T-helper 2 cell treated with Interferon-gamma antibody and Interleukin-4, amounts not matched to agents 5 μg/mL and 100 μg/mL, for 36 hours (primary cell): ENCODE measurements around the gene MDGA2.

Source experiments
- DNase-seq: peaks from one replicate; pipeline ENCODE4 v3.0.0; 2021; ENCODE audit warnings: low spot score
- H3K27ac Mint-ChIP-seq: one replicate; pipeline ENCODE4 v1.8.0; 2021; ENCODE audit warnings: mild to moderate bottlenecking, mixed read lengths
- H3K27me3 Mint-ChIP-seq: one replicate; pipeline ENCODE4 v1.8.0; 2021; ENCODE audit warnings: low read depth, mixed read lengths
- H3K36me3 Mint-ChIP-seq: one replicate; pipeline ENCODE4 v1.8.0; 2021; ENCODE audit warnings: low read depth, mixed read lengths
- H3K4me1 Mint-ChIP-seq: one replicate; pipeline ENCODE4 v1.8.0; 2021; ENCODE audit warnings: low read depth, mixed read lengths
- H3K4me3 Mint-ChIP-seq: one replicate; pipeline ENCODE4 v1.8.0; 2022; ENCODE audit warnings: mild to moderate bottlenecking, moderate library complexity, mixed read lengths
- H3K9me3 Mint-ChIP-seq: one replicate; pipeline ENCODE4 v1.8.0; 2021; ENCODE audit warnings: mixed read lengths

The MDGA2 gene

DNA sequence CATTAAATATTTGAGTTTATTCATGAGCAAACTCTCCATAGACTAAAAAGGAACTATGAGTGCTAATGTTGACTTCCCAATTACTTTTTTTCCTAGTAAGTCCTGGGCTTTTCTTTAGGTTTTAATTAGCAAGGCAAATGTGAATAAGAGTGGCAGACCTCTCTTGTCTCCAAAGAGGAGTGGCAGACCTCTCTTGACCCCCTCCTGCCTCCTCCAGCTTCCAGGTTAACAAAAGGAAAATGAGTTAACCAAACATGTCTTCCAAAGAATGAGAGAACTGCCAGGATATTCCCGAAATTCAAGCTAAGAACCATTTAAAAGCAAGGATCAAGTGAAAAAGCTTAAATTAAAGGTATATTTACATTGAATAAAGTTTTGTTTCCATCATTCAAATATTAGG is 253.2 kb downstream of the MDGA2 start:
- no peak for DNase-seq
- H3K4me3 Mint-ChIP-seq: no peak overlapping the region
- no peaks in the 10 kb centered on the region for H3K27me3 Mint-ChIP-seq
- H3K36me3 Mint-ChIP-seq: no peaks in the 10 kb centered on the region
- no peaks in the 10 kb centered on the region for H3K4me1 Mint-ChIP-seq
- no peak overlapping the region for H3K27ac Mint-ChIP-seq
- peaks cover 4% of the 10 kb centered on the region for H3K9me3 Mint-ChIP-seq

DNA sequence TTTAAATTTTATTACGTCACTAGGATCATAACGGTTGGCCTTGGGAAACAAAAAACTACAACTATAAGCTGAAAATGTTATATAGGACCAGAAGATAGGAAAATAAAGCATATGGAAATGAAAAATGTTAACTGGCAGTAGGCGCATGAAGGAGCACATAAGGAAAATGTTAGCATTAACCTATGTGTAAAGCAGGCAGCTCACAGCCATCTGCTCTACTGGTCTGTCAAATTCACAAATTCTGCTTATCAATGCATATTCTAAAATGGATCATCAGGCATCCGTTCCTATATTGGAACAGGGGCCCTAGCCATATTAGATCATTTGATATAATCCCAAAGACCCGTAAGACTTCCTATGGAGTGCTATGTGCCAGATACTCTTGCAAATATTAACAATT is 263.9 kb downstream of the MDGA2 start:
- Mint-ChIP-seq H3K4me1 (no peaks in the 10 kb centered on the region), H3K27me3 (no peaks in the 10 kb centered on the region), H3K36me3 (no peaks in the 10 kb centered on the region), H3K27ac (no peak overlapping the region), H3K4me3 (no peak overlapping the region), H3K9me3 (peaks cover 15% of the 10 kb centered on the region)
- DNase-seq: no peak

DNA sequence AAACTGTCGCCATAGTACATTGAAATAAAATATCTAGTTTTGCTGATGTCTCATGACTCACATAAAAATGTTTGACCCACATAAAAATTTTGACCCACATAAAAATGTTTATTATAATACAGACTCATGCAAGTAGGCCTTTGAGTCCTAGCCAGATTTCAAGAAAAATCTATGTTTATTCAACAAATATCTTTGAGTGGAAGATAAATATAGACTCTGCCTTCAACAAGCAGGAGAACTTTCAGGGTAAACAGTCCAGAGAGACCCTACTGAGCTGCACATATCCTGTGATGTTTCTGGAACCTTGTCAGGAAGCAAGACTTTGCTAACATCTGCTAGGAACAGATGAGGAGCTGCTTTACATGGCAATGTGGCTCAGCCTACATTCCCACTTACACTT is 283.1 kb downstream of the MDGA2 start:
- no peaks in the 10 kb centered on the region for H3K36me3 Mint-ChIP-seq
- no peak overlapping the region for H3K27ac Mint-ChIP-seq
- H3K27me3 Mint-ChIP-seq: no peaks in the 10 kb centered on the region
- H3K4me1 Mint-ChIP-seq: no peaks in the 10 kb centered on the region
- no peak for DNase-seq
- peaks cover 6% of the 10 kb centered on the region for H3K9me3 Mint-ChIP-seq
- no peak overlapping the region for H3K4me3 Mint-ChIP-seq

DNA sequence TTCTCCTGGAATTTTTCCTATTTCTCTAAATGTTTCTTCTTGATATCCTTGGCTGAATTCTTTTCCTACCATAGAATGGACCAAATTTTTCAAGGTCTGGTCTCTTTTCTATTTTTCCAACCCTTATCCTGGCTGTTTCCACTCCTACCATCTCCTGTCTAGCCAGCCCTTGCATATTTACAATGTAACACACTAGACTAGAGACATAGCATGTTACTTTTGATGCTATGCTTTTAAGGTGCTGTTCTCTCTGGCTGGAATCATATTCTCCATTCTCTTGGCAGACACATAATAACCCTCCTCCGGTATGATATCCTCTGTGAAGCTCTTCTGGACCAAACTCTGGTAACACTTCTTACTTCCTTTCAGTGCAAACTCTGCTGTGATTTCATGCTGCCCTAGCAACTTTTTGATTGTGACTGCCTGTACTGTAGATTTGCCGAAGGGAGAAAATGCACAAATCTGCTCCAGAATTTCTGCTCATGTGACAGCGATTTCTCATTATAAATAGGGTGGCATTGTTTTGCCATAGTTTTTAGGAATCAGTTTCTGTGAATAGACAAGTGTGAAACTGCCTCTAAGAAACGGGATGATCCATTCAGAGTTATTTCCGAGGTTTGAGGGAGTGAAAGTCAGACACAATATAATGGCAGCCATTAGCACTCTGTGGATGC is 284.4 kb downstream of the MDGA2 start:
- H3K4me1 Mint-ChIP-seq: no peaks in the 10 kb centered on the region
- no peak overlapping the region for H3K27ac Mint-ChIP-seq
- no peaks in the 10 kb centered on the region for H3K27me3 Mint-ChIP-seq

DNA sequence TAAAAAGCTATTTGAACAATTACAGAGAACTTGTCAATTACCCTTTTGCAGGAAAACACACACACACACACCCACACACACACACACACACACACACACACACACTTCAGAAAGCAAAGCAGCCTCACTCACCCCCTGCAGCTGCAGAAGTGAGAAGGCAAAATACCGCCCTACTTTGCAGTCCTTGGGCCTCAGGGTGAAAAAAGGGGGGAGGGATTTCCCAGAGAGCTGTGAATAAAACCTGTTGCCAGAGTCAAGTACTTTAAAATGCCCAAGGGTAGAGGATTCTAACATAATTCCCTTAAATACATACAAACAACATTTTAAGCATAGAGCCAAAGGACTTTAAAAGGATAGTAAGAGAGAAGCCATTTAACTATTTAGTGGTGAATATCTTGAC is 285.9 kb downstream of the MDGA2 start:
- no peaks in the 10 kb centered on the region for H3K4me1 Mint-ChIP-seq
- H3K27me3 Mint-ChIP-seq: no peaks in the 10 kb centered on the region
- DNase-seq: no peak
- H3K27ac Mint-ChIP-seq: no peak overlapping the region
- peaks cover 6% of the 10 kb centered on the region for H3K9me3 Mint-ChIP-seq
- H3K4me3 Mint-ChIP-seq: no peak overlapping the region
- H3K36me3 Mint-ChIP-seq: no peaks in the 10 kb centered on the region

More for the DNA sequence above, 284.4 kb downstream of the MDGA2 start:
- Mint-ChIP-seq H3K36me3 (no peaks in the 10 kb centered on the region), H3K4me3 (no peak overlapping the region), H3K9me3 (peaks cover 6% of the 10 kb centered on the region)
- no peak for DNase-seq

DNA sequence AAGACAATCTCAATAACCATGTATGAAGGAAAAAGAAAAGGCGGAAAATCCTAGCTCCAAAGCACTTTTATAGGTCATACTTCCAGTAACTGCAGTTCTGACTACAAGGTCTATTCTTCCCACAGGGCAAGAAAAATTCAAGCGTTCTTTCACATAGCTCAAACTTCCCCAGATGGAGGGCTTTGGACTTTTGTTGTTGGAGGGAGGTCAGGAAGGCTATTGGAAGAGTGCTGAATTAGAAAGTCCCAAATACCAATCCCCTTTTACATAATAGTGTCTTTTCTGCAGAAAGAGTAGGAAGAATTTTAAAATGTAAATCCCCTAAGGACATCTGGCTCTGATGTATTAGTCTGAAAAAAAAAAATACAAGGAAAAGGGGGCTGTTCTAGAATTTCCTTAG is 309.4 kb downstream of the MDGA2 start:
- Mint-ChIP-seq H3K27me3 (no peaks in the 10 kb centered on the region), H3K4me3 (no peak overlapping the region), H3K27ac (no peak overlapping the region), H3K9me3 (peaks cover 17% of the 10 kb centered on the region), H3K36me3 (no peaks in the 10 kb centered on the region), H3K4me1 (no peaks in the 10 kb centered on the region)
- no peak for DNase-seq

DNA sequence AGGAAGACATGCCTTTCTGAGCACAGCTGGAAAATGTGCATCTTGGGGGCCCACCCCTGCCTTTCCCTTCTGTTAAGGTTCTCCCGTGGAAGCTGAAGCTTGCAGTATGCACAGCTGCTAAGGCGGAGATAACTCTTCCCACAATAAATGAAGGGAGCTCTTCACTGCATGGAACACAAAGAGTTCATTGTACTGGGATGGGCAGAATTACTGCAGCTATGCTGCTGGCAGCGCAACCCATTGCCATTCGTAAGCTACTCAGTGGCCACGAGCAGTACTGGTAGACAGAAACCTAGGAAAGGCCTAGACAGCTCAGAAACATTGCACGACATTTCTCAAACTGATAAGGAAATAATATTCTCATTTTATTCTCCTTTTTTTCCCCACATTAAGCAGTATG is 310.2 kb downstream of the MDGA2 start:
- no peak for DNase-seq
- no peak overlapping the region for H3K4me3 Mint-ChIP-seq
- H3K27ac Mint-ChIP-seq: no peak overlapping the region
- H3K27me3 Mint-ChIP-seq: no peaks in the 10 kb centered on the region
- peaks cover 18% of the 10 kb centered on the region for H3K9me3 Mint-ChIP-seq
- no peaks in the 10 kb centered on the region for H3K36me3 Mint-ChIP-seq
- H3K4me1 Mint-ChIP-seq: no peaks in the 10 kb centered on the region

DNA sequence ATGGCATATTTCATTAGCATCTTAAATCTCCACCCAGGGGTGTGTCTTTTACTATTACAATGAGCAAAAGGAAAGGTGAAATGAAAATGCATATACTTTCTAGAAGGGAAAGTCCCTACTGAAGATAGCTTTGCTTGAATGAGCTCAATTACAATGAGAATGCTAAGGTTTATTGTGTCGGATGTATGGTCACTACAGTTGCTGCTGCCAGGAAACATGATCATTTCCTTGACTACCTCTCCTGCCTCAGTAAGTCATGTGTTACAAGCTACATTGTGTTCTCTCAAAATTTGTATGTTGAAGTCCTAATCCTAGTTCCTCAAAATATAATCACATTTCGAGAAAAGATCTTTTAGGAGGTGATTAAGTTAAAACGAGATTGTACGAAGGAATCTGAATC is 322.2 kb downstream of the MDGA2 start:
- H3K9me3 Mint-ChIP-seq: peaks cover 30% of the 10 kb centered on the region
- no peaks in the 10 kb centered on the region for H3K27me3 Mint-ChIP-seq
- no peaks in the 10 kb centered on the region for H3K36me3 Mint-ChIP-seq
- DNase-seq: no peak
- H3K27ac Mint-ChIP-seq: no peak overlapping the region
- H3K4me3 Mint-ChIP-seq: no peak overlapping the region
- H3K4me1 Mint-ChIP-seq: no peaks in the 10 kb centered on the region

DNA sequence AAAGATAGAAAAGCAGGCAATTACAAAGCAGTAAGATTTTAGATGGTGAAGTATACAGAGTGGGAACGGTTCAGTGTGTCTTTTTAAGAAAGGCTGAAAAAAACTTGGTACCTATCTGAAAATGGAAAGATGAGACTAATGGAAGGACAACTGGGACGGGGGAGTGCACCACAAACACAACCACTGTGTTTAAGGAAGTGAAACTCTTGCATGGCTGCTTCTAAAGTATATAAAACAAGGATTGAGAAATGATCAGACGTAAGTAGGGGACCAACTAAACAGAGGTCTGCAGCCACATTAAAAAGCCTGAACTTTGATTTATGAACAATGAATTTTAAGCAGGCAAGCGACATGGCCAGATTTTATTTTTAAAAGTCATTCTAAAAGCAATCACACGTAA is 328.6 kb downstream of the MDGA2 start:
- Mint-ChIP-seq H3K4me3 (no peak overlapping the region), H3K9me3 (peaks cover 12% of the 10 kb centered on the region), H3K27ac (no peak overlapping the region)

DNA sequence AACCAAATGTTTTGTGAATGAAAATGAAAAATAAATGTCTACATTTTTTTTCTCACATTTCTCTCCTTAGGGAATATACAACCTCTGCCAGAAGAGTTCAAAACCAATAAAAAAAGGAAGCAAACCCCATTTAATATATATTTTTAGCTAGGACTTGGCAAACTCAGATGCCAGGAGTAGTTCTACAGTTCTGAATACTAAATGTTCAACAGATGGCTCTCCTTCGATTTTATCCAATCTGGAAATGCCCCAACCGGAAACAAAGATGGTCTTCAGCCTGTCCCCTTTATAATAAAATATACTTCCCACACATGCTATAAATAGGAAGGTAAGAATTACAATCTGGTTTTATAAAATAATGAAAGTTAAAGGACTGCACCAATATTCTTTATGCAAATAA is 330.4 kb downstream of the MDGA2 start:
- no peaks in the 10 kb centered on the region for H3K4me1 Mint-ChIP-seq
- peaks cover 9% of the 10 kb centered on the region for H3K9me3 Mint-ChIP-seq
- H3K36me3 Mint-ChIP-seq: no peaks in the 10 kb centered on the region
- H3K27ac Mint-ChIP-seq: no peak overlapping the region
- no peak overlapping the region for H3K4me3 Mint-ChIP-seq
- DNase-seq: no peak
- H3K27me3 Mint-ChIP-seq: no peaks in the 10 kb centered on the region

More for the DNA sequence above, 328.6 kb downstream of the MDGA2 start:
- no peaks in the 10 kb centered on the region for H3K4me1 Mint-ChIP-seq
- no peaks in the 10 kb centered on the region for H3K36me3 Mint-ChIP-seq
- no peaks in the 10 kb centered on the region for H3K27me3 Mint-ChIP-seq
- DNase-seq: no peak

DNA sequence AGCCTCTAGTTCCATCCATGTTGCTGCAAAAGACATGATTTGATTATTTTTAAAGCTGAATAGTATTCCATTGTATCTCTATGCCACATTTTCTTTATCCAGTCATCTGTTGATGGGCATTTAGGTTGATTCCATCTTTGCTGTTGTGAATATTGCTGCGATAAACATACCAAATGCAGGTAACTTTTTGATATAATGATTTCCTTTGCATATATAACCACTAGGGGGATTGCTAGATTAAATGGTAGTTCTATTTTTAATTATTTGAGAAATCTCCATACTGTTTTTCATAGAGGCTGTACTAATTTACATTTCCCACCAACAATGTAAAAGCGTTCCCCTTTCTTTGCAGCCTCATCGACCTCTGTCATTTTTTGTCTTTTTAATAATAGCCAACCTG is 342.5 kb downstream of the MDGA2 start:
- no peak overlapping the region for H3K27ac Mint-ChIP-seq
- peaks cover 3% of the 10 kb centered on the region for H3K9me3 Mint-ChIP-seq
- no peaks in the 10 kb centered on the region for H3K27me3 Mint-ChIP-seq
- no peak for DNase-seq
- no peaks in the 10 kb centered on the region for H3K4me1 Mint-ChIP-seq
- no peak overlapping the region for H3K4me3 Mint-ChIP-seq
- H3K36me3 Mint-ChIP-seq: no peaks in the 10 kb centered on the region

DNA sequence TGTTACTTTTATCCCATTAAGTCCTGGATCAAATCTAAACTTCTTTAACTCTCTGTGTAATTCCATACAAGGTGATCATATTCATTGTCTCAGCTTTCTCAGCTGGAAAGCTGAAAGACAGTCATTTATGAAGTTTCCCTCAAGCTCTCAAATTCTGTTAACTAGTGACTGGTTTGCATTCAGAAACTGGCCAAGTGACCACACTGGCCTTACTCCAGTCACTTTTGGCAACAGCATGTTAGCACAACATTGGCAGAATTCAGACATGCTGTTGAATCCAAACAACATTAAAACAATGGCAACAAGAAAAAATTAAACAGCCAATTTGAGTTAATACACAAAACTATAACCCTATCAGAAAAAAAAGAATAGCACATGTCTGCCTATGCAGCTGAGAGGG is 343.3 kb downstream of the MDGA2 start:
- no peaks in the 10 kb centered on the region for H3K27me3 Mint-ChIP-seq
- no peak overlapping the region for H3K4me3 Mint-ChIP-seq
- no peak overlapping the region for H3K27ac Mint-ChIP-seq
- H3K9me3 Mint-ChIP-seq: peaks cover 3% of the 10 kb centered on the region
- no peak for DNase-seq
- no peaks in the 10 kb centered on the region for H3K4me1 Mint-ChIP-seq
- no peaks in the 10 kb centered on the region for H3K36me3 Mint-ChIP-seq

DNA sequence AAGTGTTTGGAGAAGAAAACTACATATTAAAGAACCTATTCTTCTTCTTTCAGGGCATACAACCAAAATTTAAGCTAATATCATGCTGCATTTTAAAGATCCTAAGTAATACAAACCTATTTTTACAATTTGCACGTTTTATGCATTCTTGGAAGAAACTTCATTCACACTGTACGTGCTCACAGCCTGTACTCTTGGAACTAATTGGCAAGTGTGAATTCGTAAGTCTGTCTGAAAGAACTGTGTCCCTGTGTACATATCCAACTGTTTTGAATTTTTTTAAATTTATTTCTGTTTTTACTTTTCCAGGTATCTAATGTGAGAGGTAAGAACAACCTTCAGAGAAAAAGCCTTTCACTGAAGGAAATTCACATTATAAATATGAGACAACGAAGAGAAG is 347.0 kb downstream of the MDGA2 start:
- H3K9me3 Mint-ChIP-seq: peaks cover 5% of the 10 kb centered on the region
- no peaks in the 10 kb centered on the region for H3K4me1 Mint-ChIP-seq
- no peak overlapping the region for H3K4me3 Mint-ChIP-seq
- no peaks in the 10 kb centered on the region for H3K36me3 Mint-ChIP-seq
- no peaks in the 10 kb centered on the region for H3K27me3 Mint-ChIP-seq
- no peak overlapping the region for H3K27ac Mint-ChIP-seq
- no peak for DNase-seq

DNA sequence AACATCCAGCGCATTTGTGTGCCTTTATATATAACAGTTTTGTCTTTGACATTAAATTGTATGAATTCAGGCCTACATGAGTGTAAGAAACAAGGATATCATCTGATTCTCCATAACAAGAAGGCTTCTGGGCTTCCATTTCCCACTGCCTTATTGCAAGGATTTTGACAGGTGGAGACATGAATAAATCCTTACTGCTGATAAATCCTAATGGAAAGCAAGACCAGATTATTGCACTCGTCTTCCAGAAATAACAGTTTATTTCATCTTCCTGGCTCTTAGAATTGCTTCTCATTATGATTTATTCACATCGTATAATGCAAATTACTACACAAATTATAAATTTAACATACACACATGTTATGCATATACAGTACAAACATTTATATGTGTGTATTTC is 348.1 kb downstream of the MDGA2 start:
- Mint-ChIP-seq H3K9me3 (peaks cover 5% of the 10 kb centered on the region), H3K4me1 (no peaks in the 10 kb centered on the region), H3K36me3 (no peaks in the 10 kb centered on the region), H3K4me3 (no peak overlapping the region), H3K27me3 (no peaks in the 10 kb centered on the region), H3K27ac (no peak overlapping the region)
- no peak for DNase-seq

DNA sequence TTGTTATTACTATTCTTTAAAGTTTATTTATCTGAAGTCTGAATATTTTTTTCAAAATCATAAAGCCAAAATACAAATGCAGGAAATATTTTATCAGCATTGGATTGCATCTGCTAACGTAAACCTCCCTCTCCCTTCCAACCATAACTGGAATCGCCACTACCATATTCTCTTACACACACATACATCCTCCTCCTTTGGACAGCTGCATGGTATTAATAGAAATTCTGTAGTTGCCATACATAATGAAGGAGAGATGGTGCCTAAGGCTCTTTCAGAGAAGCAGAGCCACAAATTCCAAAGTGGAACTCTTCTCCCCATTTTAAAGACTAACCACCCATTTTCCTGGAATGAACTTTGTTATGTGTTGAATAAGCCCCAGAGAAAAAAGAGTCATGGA is 352.7 kb downstream of the MDGA2 start:
- Mint-ChIP-seq H3K9me3 (peaks cover 13% of the 10 kb centered on the region), H3K27ac (no peak overlapping the region), H3K4me3 (no peak overlapping the region), H3K27me3 (no peaks in the 10 kb centered on the region), H3K36me3 (no peaks in the 10 kb centered on the region), H3K4me1 (no peaks in the 10 kb centered on the region)
- DNase-seq: no peak
